Testis (tissue), 3 donors: ENCODE results near the gene SH3RF2. TPM values are rescaled to one million over a fixed set of nuclear protein-coding genes. Genes with fewer than 3 reads are reported as not detected.
"Not testable (repeated sequence)": the region's sequence is repeated elsewhere in the genome, so short reads cannot be mapped to it uniquely, and the experiment has no call there.

ENCODE experiments used
- DNase-seq: peaks from one replicate; pipeline ENCODE4 v3.0.0-alpha.2; 2019
- H3K27ac ChIP-seq, 2 donors: fragments of 200-600 bp; sonication (generic); one replicate each; pipeline ENCODE4 v1.5.1; 2019
- H3K27me3 ChIP-seq: fragments of 200-600 bp; sonication (generic); one replicate; pipeline ENCODE4 v1.5.1; 2019
- H3K36me3 ChIP-seq: fragments of 200-600 bp; sonication (generic); one replicate; pipeline ENCODE4 v1.5.1; 2017; ENCODE audit warnings: low read depth; ENCODE audit errors: missing control alignments
- H3K4me1 ChIP-seq: fragments of 200-600 bp; sonication (generic); one replicate; pipeline ENCODE4 v1.5.1; 2019
- H3K4me3 ChIP-seq, 2 donors: fragments of 200-600 bp; sonication (generic); one replicate each; pipeline ENCODE4 v1.5.1; 2017 to 2019
- H3K9me3 ChIP-seq: fragments of 200-600 bp; sonication (generic); one replicate; pipeline ENCODE4 v1.5.1; 2017
- CTCF ChIP-seq, 3 experiments: fragments of 450-650 bp in 2 of 3; fragments of 200-600 bp in 1 of 3; sonication (generic) in 1 of 3; IDR thresholded peaks; one replicate each; pipeline ENCODE4 v1.5.1; 2016 to 2019; ENCODE audit warnings: antibody characterized with exemption in 3 of 3, mild to moderate bottlenecking in 2 of 3, moderate library complexity in 1 of 3
- POLR2A ChIP-seq: fragments of 450-650 bp; IDR thresholded peaks from one replicate; pipeline ENCODE4 v1.6.1; 2017; ENCODE audit warnings: antibody characterized with exemption, mild to moderate bottlenecking, moderate library complexity
- WGBS, 2 donors: methylation state at CpG; one replicate each; pipeline ENCODE4 v1.1.5; 2018; 5-methylcytosine and 5-hydroxymethylcytosine counted together
- intact Hi-C: fragments of 100-400 bp; cut with DNase I; formaldehyde crosslinking; loops from one replicate; pipeline ENCODE4 v1.15.1; 2023; ENCODE audit warnings: low total_unique reads
- polyA plus RNA-seq: library from polyadenylated mRNA; stranded (reverse); fragments of 350-450 nt; fragmentation: Illumina TruSeq; extraction: RNeasy Lipid Tissue Mini Kit (QIAGEN cat#74804); gene quantifications from one replicate; pipeline ENCODE4 v1.2.3, GENCODE V29; 2014; ENCODE audit warnings: low read depth, low replicate concordance; ENCODE audit not compliant: insufficient read depth
- total RNA-seq, 2 donors: library from RNA; depleted of rRNA; stranded (reverse); fragments of >200 nt; gene quantifications; one replicate each; pipeline ENCODE4 v1.2.3, GENCODE V29; 2016

The SH3RF2 gene
- total and polyA plus RNA-seq, 3 donors from 2014 or later, result 127 to 416 (median 378) TPM

DNA sequence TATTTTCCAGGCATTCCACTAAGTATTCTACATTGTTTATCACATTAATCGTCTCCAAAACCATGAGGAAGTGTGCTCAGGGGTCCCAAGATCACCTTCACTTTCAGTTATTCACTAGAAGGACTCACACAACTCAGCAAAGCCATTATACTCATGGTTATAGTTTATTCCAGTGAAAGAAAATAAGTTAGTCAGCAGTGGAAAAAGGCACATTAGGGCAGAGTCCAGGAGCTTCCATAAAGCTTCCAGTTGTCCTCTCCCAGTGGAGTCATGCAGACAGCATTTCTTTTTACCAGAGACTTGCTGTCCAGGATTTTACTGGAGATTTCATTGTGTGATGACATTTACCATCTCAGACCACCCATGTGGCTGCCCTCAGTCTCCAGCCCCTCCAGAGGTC is 51.5 kb downstream of the SH3RF2 start:
- Histone ChIP-seq H3K36me3 (no peaks in the 10 kb centered on the region), H3K4me3 (no peak overlapping the region), H3K4me1 (no peaks in the 10 kb centered on the region), H3K9me3 (no peaks in the 10 kb centered on the region), H3K27ac (no peak overlapping the region), H3K27me3 (no peaks in the 10 kb centered on the region)
- intact Hi-C loops, result no loop called here
- no peak for TF ChIP-seq CTCF (IDR thresholded peaks at IDR 0.05)
- no peak for TF ChIP-seq POLR2A
- no peak for DNase-seq
- WGBS, 2 donors, result 84 to 92% methylated on average over 1 of the region's 1 CpG

GRCh38 chr5:145988993-145989392 is 52.6 kb downstream of the SH3RF2 start:
- intact Hi-C loops, result no loop called here
- Histone ChIP-seq H3K27ac (no peak overlapping the region), H3K9me3 (no peaks in the 10 kb centered on the region), H3K4me1 (no peaks in the 10 kb centered on the region), H3K27me3 (no peaks in the 10 kb centered on the region), H3K36me3 (no peaks in the 10 kb centered on the region), H3K4me3 (no peak overlapping the region)
- no peak for DNase-seq
- 68 to 78% methylated on average over 2 of the region's 2 CpGs for WGBS, 2 donors
- TF ChIP-seq POLR2A (no peak), CTCF (IDR thresholded peaks at IDR 0.05) (no peak)

DNA sequence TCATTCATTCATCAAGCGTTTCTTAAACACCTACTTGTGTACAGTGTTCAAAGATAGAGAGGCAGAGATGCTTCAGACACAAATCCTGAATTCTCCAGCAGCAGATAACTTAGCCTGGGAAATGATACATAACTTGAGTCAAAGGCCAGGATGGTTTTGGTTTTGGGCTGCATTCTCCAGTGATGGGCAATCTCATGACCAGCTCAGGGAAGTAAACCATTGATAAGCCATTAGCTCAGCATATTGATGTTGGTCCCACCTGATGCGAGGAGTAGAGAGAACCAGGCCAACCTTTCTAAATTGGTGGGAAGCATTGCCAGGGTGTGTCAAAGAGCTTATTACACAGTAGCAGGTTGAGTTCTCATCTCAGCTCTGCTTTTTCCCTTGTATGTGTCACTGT is 53.0 kb downstream of the SH3RF2 start:
- TF ChIP-seq CTCF (IDR thresholded peaks at IDR 0.05) (no peak), POLR2A (no peak)
- intact Hi-C loops, result no loop called here
- Histone ChIP-seq H3K27me3 (no peaks in the 10 kb centered on the region), H3K9me3 (no peaks in the 10 kb centered on the region), H3K27ac (no peak overlapping the region), H3K4me3 (no peak overlapping the region), H3K36me3 (no peaks in the 10 kb centered on the region), H3K4me1 (no peaks in the 10 kb centered on the region)
- WGBS, 2 donors, result 90 to 91% methylated on average over 2 of the region's 2 CpGs
- DNase-seq, result no peak

GRCh38 chr5:145990170-145990569 is 53.8 kb downstream of the SH3RF2 start:
- no peak overlapping the region for H3K27ac ChIP-seq
- no peak overlapping the region for H3K4me3 ChIP-seq
- TF ChIP-seq CTCF (IDR thresholded peaks at IDR 0.05) (no peak), POLR2A (no peak)
- H3K27me3 ChIP-seq, result no peaks in the 10 kb centered on the region
- no peak for DNase-seq
- no peaks in the 10 kb centered on the region for H3K4me1 ChIP-seq
- H3K9me3 ChIP-seq, result no peaks in the 10 kb centered on the region
- intact Hi-C loops, result no loop called here
- WGBS, 2 donors, result 88 to 97% methylated on average over 2 of the region's 2 CpGs
- H3K36me3 ChIP-seq, result no peaks in the 10 kb centered on the region

DNA sequence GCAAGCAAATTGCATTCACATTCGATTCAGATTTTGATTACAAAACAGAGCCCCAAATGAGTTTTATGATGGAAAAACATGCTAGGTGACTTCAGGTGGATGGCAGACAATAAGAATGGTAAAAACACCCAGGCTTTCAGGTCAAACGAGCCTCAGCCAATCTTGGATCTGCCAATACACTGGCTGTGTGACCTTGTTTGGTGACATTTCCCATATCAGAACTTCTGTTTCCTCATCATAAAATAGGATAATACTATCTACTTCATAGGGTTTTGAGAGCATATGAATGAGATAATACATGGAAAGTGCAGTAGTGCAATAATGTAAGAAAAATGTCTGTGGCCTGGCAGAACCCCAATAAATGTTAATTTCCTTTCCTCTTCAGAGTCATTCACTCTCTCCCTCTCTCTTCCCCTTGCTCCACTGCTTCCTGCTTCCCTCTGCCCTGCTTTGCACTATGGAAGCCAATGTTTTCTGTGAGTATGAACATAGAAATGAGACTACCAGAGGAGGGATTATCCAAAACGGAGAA is 54.7 kb downstream of the SH3RF2 start:
- Histone ChIP-seq H3K4me3 (no peak overlapping the region), H3K36me3 (no peaks in the 10 kb centered on the region), H3K9me3 (no peaks in the 10 kb centered on the region), H3K4me1 (no peaks in the 10 kb centered on the region), H3K27ac (no peak overlapping the region), H3K27me3 (no peaks in the 10 kb centered on the region)
- no peak for TF ChIP-seq CTCF (IDR thresholded peaks at IDR 0.05)
- no peak for TF ChIP-seq POLR2A
- WGBS, 2 donors, result 72 to 86% methylated on average over 3 of the region's 3 CpGs
- intact Hi-C loops, result no loop called here
- DNase-seq, result no peak

DNA sequence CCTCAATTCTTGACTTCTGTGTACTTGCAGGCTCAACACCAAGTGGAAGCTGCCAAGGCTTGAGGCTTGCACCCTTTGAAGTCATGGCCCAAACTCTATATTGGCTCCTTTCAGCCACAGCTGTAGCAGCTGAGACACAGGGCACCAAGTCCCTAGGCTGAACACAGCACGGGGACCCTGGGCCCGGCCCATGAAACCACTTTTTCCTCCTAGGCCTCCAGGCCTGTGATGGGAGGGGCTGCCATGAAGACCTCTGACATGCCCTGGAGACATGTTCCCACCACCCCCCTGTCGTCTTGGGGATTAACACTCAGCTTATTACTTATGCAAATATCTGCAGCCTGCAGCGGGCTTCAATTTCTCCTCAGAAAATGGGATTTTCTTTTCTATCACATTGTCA is 57.2 kb downstream of the SH3RF2 start:
- H3K27me3 ChIP-seq, H3K36me3 ChIP-seq, H3K27ac ChIP-seq, H3K9me3 ChIP-seq, DNase-seq, H3K4me1 ChIP-seq, intact Hi-C loops, H3K4me3 ChIP-seq: not testable (repeated sequence)
- 93 to 94% methylated on average over 3 to 4 of the region's 4 CpGs for WGBS, 2 donors
